ENCODE results near the gene INPP5A. TPM values are rescaled to one million over a fixed set of nuclear protein-coding genes. Genes with fewer than 3 reads are reported as not detected.
"Not testable (repeated sequence)": the region's sequence is repeated elsewhere in the genome, so short reads cannot be mapped to it uniquely, and the experiment has no call there.

Gene INPP5A
- total RNA-seq, 1 experiment from 2014 or later, result 12.3 TPM

DNA sequence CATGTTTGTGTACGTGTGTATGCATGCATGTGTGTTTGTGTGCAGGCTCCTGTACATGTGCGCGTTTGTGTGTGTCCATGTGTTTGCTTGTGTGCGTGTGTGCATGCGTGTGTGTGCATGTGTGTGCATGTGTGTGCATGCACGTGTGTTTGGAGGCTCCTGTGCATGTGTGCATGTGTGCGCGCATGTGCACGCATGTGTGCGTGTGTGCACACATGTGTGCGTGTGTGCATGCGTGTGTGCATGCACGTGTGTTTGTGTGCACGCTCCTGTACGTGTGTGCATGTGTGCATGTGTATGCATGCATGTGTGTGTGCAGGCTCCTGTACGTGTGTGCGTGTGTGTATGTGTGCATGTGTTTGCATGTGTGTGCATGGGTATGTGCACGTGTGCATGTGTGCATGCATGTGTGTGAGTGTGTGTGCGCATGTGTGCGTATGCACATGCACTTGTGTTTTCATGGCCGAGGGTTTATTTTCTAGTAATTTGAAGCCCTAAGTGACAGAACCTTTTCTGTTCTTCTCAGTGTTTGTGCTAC is 59.2 kb downstream of the INPP5A start:
- no peak overlapping the region for H3K9ac ChIP-seq (ENCODE audit: low read length)
- H3K9me3 ChIP-seq (ENCODE audit: control insufficient read depth in 1 of 2, insufficient read depth in 1 of 2, low read depth in 1 of 2, low read length in 2 of 2), result no peaks in the 10 kb centered on the region
- ChIA-PET RAD21 (ENCODE audit: low non-redundant PET in 1 of 2, low total read pairs in 2 of 2, uncharacterized antibody in 2 of 2, unreplicated experiment in 2 of 2) (no interaction called here), CTCF (no interaction called here), POLR2A (no interaction called here)
- no peaks in the 10 kb centered on the region for H4K20me1 ChIP-seq (ENCODE audit: insufficient read depth)
- H3K9me2 ChIP-seq (ENCODE audit: insufficient read depth), result no peaks in the 10 kb centered on the region
- H3K27ac ChIP-seq (ENCODE audit: low read depth, low read length), result no peak overlapping the region
- intact Hi-C loops (cut with micrococcal nuclease), result no loop called here
- no peak overlapping the region for H3K4me3 ChIP-seq (replicated peaks in 1 of 2; ENCODE audit: low read depth in 1 of 2, low read length in 2 of 2)
- no peak overlapping the region for H2AFZ ChIP-seq (ENCODE audit: low read depth, low read length, poor library complexity, severe bottlenecking)
- no peak for TF ChIP-seq JUND (IDR thresholded peaks at IDR 0.05)
- TF ChIP-seq EZH2 (IDR thresholded peaks at IDR 0.05), result no peak
- no peak for TF ChIP-seq CBX3 (IDR thresholded peaks at IDR 0.05; ENCODE audit: low read depth)
- TF ChIP-seq TCF7L2 (IDR thresholded peaks at IDR 0.05; ENCODE audit: borderline replicate concordance, extremely low read depth, insufficient read depth, insufficient read length), result no peak
- TF ChIP-seq ZFX (IDR thresholded peaks at IDR 0.05), result no peak
- no peak overlapping the region for H3K4me2 ChIP-seq (ENCODE audit: low read length)
- DNase-seq (ENCODE audit: low read depth, low spot score) (no peak), ATAC-seq (no peak)
- H3K4me1 ChIP-seq (ENCODE audit: control insufficient read depth in 1 of 2, insufficient read depth in 2 of 2, low read length in 2 of 2), result peaks cover 1 to 2% of the 10 kb centered on the region in 2 experiments; a peak in 3 of 4 replicates
- BruUV-seq (replicated peaks), result no TSS peak
- 0 out of 2 replicates have a peak, but pooled peaks cover 3% of the 10 kb centered on the region for H3K79me2 ChIP-seq (ENCODE audit: insufficient read depth, low read length)
- H3K36me3 ChIP-seq (ENCODE audit: control insufficient read depth in 1 of 2, insufficient read depth in 2 of 2, low read length in 2 of 2), result no peaks in the 10 kb centered on the region
- H3K27me3 ChIP-seq (ENCODE audit: insufficient read depth, low read length), result no peaks in the 10 kb centered on the region

- Histone ChIP-seq H4K20me1 (ENCODE audit: insufficient read depth) (no peaks in the 10 kb centered on the region), H3K27me3 (ENCODE audit: insufficient read depth, low read length) (no peaks in the 10 kb centered on the region), H3K27ac (ENCODE audit: low read depth, low read length) (no peak overlapping the region), H3K9me2 (ENCODE audit: insufficient read depth) (no peaks in the 10 kb centered on the region), H3K9ac (ENCODE audit: low read length) (no peak overlapping the region), H3K4me3 (replicated peaks in 1 of 2; ENCODE audit: low read depth in 1 of 2, low read length in 2 of 2) (no peak overlapping the region), H2AFZ (ENCODE audit: low read depth, low read length, poor library complexity, severe bottlenecking) (no peak overlapping the region), H3K4me1 (ENCODE audit: control insufficient read depth in 1 of 2, insufficient read depth in 2 of 2, low read length in 2 of 2) (no peaks in the 10 kb centered on the region), H3K9me3 (ENCODE audit: control insufficient read depth in 1 of 2, insufficient read depth in 1 of 2, low read depth in 1 of 2, low read length in 2 of 2) (no peaks in the 10 kb centered on the region), H3K36me3 (ENCODE audit: control insufficient read depth in 1 of 2, insufficient read depth in 2 of 2, low read length in 2 of 2) (no peaks in the 10 kb centered on the region), H3K79me2 (ENCODE audit: insufficient read depth, low read length) (0 out of 2 replicates have a peak, but pooled peaks cover 3% of the 10 kb centered on the region), H3K4me2 (ENCODE audit: low read length) (no peak overlapping the region)
- no peak for DNase-seq (ENCODE audit: low read depth, low spot score)
- BruUV-seq (replicated peaks), result no TSS peak
- TF ChIP-seq EGR1 (IDR thresholded peaks at IDR 0.05; ENCODE audit: low read depth) (no peak), ELF1 (IDR thresholded peaks at IDR 0.05; ENCODE audit: borderline replicate concordance, low read depth) (no peak), SIN3A (IDR thresholded peaks at IDR 0.05; ENCODE audit: low read depth) (no peak), JUND (IDR thresholded peaks at IDR 0.05) (no peak)
- TF ChIP-seq, protein P1, sequence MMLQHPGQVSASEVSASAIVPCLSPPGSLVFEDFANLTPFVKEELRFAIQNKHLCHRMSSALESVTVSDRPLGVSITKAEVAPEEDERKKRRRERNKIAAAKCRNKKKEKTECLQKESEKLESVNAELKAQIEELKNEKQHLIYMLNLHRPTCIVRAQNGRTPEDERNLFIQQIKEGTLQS (IDR thresholded peaks at IDR 0.05), result no peak
- ChIA-PET POLR2A (no interaction called here), CTCF (no interaction called here), RAD21 (ENCODE audit: low non-redundant PET in 1 of 2, low total read pairs in 2 of 2, uncharacterized antibody in 2 of 2, unreplicated experiment in 2 of 2) (no interaction called here)
- ATAC-seq, result no peak
- intact Hi-C loops (cut with micrococcal nuclease), result no loop called here
Measured at GRCh38 chr10:132597654-132598053, 60.1 kb downstream of the INPP5A start.

DNA sequence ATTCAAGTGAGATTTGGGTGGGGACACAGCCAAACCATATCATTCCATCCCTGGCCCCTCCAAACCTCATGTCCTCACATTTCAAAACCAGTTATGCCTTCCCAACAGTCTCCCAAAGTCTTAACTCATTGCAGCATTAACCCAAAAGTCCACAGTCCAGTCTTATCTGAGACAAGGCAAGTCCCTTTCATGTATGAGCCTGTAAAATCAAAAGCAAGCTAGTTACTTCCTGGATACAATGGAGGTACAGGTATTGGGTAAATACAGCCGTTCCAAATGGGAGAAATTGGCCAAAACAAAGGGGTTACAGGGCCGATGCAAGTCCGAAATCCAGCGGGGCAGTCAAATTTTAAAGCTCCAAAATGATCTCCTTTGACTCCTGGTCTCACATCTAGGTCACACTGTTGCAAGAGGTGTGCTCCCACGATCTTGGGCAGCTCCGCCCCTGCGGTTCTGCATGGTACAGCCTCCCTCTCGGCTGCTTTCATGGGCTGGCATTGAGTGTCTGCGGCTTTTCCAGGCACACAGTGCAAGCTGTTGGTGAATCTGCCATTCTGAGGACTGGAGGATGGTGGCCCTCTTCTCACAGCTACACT is 61.5 kb downstream of the INPP5A start:
- H3K27ac ChIP-seq (ENCODE audit: low read depth, low read length); H3K36me3 ChIP-seq (ENCODE audit: control insufficient read depth in 1 of 2, insufficient read depth in 2 of 2, low read length in 2 of 2); RAD21 ChIA-PET (ENCODE audit: low non-redundant PET in 1 of 2, low total read pairs in 2 of 2, uncharacterized antibody in 2 of 2, unreplicated experiment in 2 of 2); H3K9ac ChIP-seq (ENCODE audit: low read length); ATAC-seq; CTCF ChIA-PET; H3K27me3 ChIP-seq (ENCODE audit: insufficient read depth, low read length); H3K9me3 ChIP-seq (ENCODE audit: control insufficient read depth in 1 of 2, insufficient read depth in 1 of 2, low read depth in 1 of 2, low read length in 2 of 2); H3K79me2 ChIP-seq (ENCODE audit: insufficient read depth, low read length); H3K4me3 ChIP-seq (replicated peaks in 1 of 2; ENCODE audit: low read depth in 1 of 2, low read length in 2 of 2); intact Hi-C loops (cut with micrococcal nuclease); POLR2A ChIA-PET; H3K4me1 ChIP-seq (ENCODE audit: control insufficient read depth in 1 of 2, insufficient read depth in 2 of 2, low read length in 2 of 2); H3K4me2 ChIP-seq (ENCODE audit: low read length); DNase-seq (ENCODE audit: low read depth, low spot score); H3K9me2 ChIP-seq (ENCODE audit: insufficient read depth); H4K20me1 ChIP-seq (ENCODE audit: insufficient read depth); H2AFZ ChIP-seq (ENCODE audit: low read depth, low read length, poor library complexity, severe bottlenecking); BruUV-seq (replicated peaks): not testable (repeated sequence)
